ENCODE results near the gene ANGPTL2. TPM values are rescaled to one million over a fixed set of nuclear protein-coding genes. Genes with fewer than 3 reads are reported as not detected.

ANGPTL2 gene
- total RNA-seq, 4 donors from 2014 or later, result 29.5 to 57.0 (median 41.3) TPM

- peak; percentile 80 for DNase-seq (ENCODE audit: extremely low spot score)
- Histone ChIP-seq H3K4me1 (peaks cover 42 to 54% (median 52%) of the 10 kb centered on the region in 4 donors), H3K27me3 (no peaks in the 10 kb centered on the region), H3K4me3 (no peak overlapping the region), H3K9me3 (no peaks in the 10 kb centered on the region), H3K27ac (replicated peaks in 1 of 4) (peak overlapping the region; percentile 41 to 70 (median 59)), H3K36me3 (peaks cover 0 to 4% (median 0%) of the 10 kb centered on the region in 4 donors)
- no peak for TF ChIP-seq POLR2AphosphoS5 (IDR thresholded peaks at IDR 0.05)
- TF ChIP-seq CTCF (IDR thresholded peaks at IDR 0.05), result no peak
- no peak for TF ChIP-seq EP300 (IDR thresholded peaks at IDR 0.05)
- no peak for TF ChIP-seq POLR2A (IDR thresholded peaks at IDR 0.05; ENCODE audit: low read depth)
- 48% methylated on average over 12 of the region's 14 CpGs for WGBS
- intact Hi-C loops (cut with DNase I), result no loop called here
Measured at GRCh38 chr9:127053057-127053821, 69.2 kb downstream of the ANGPTL2 start.

- WGBS, result 88% methylated on average over 8 of the region's 8 CpGs
- peak overlapping the region in 1 of 4 donors; percentile 70 for H3K27ac ChIP-seq (replicated peaks in 1 of 4)
- intact Hi-C loops (cut with DNase I), result no loop called here
Measured at GRCh38 chr9:127051881-127052595, 70.4 kb downstream of the ANGPTL2 start.

GRCh38 chr9:127050591-127051001, 71.8 kb downstream of the ANGPTL2 start:
- intact Hi-C loops (cut with DNase I), result no loop called here
- WGBS, result 92% methylated on average over 7 of the region's 7 CpGs
- no peaks in the 10 kb centered on the region for H3K36me3 ChIP-seq

More at GRCh38 chr9:127051881-127052595, 70.4 kb downstream of the ANGPTL2 start:
- no peak overlapping the region for H3K4me3 ChIP-seq
- H3K4me1 ChIP-seq, result peaks cover 32 to 55% (median 45%) of the 10 kb centered on the region in 4 donors
- H3K36me3 ChIP-seq, result peaks cover 0 to 3% (median 0%) of the 10 kb centered on the region in 4 donors
- H3K27me3 ChIP-seq, result no peaks in the 10 kb centered on the region
- no peaks in the 10 kb centered on the region for H3K9me3 ChIP-seq
- TF ChIP-seq POLR2AphosphoS5 (IDR thresholded peaks at IDR 0.05) (no peak), CTCF (IDR thresholded peaks at IDR 0.05) (no peak), POLR2A (IDR thresholded peaks at IDR 0.05; ENCODE audit: low read depth) (no peak), EP300 (IDR thresholded peaks at IDR 0.05) (no peak)
- peak; percentile 74 for DNase-seq (ENCODE audit: extremely low spot score)

GRCh38 chr9:127050152-127050551, 72.3 kb downstream of the ANGPTL2 start:
- Histone ChIP-seq H3K4me1 (peaks cover 32 to 55% (median 42%) of the 10 kb centered on the region in 4 donors), H3K36me3 (no peaks in the 10 kb centered on the region), H3K27ac (replicated peaks in 1 of 4) (no peak overlapping the region), H3K27me3 (no peaks in the 10 kb centered on the region), H3K4me3 (no peak overlapping the region), H3K9me3 (no peaks in the 10 kb centered on the region)
- WGBS, result 95% methylated on average over 3 of the region's 3 CpGs
- intact Hi-C loops (cut with DNase I), result no loop called here
- DNase-seq (ENCODE audit: extremely low spot score), result no peak
- TF ChIP-seq POLR2AphosphoS5 (IDR thresholded peaks at IDR 0.05) (no peak), EP300 (IDR thresholded peaks at IDR 0.05) (no peak), CTCF (IDR thresholded peaks at IDR 0.05) (no peak), POLR2A (IDR thresholded peaks at IDR 0.05; ENCODE audit: low read depth) (no peak)

More at GRCh38 chr9:127050591-127051001, 71.8 kb downstream of the ANGPTL2 start:
- no peak for DNase-seq (ENCODE audit: extremely low spot score)
- no peaks in the 10 kb centered on the region for H3K27me3 ChIP-seq
- no peaks in the 10 kb centered on the region for H3K9me3 ChIP-seq
- H3K4me1 ChIP-seq, result peaks cover 32 to 55% (median 43%) of the 10 kb centered on the region in 4 donors
- TF ChIP-seq POLR2AphosphoS5 (IDR thresholded peaks at IDR 0.05) (no peak), CTCF (IDR thresholded peaks at IDR 0.05) (no peak), POLR2A (IDR thresholded peaks at IDR 0.05; ENCODE audit: low read depth) (no peak), EP300 (IDR thresholded peaks at IDR 0.05) (no peak)
- H3K27ac ChIP-seq (replicated peaks in 1 of 4), result no peak overlapping the region
- no peak overlapping the region for H3K4me3 ChIP-seq

All from esophagus muscularis mucosa (tissue), 4 donors.